Superior temporal gyrus (tissue), 1 donor: ENCODE measurements around the gene PIGT.

Source experiments
- DNase-seq: peaks from one replicate; pipeline ENCODE4 v3.0.0-alpha.2; 2016; ENCODE audit errors: extremely low spot score

Gene PIGT

DNA sequence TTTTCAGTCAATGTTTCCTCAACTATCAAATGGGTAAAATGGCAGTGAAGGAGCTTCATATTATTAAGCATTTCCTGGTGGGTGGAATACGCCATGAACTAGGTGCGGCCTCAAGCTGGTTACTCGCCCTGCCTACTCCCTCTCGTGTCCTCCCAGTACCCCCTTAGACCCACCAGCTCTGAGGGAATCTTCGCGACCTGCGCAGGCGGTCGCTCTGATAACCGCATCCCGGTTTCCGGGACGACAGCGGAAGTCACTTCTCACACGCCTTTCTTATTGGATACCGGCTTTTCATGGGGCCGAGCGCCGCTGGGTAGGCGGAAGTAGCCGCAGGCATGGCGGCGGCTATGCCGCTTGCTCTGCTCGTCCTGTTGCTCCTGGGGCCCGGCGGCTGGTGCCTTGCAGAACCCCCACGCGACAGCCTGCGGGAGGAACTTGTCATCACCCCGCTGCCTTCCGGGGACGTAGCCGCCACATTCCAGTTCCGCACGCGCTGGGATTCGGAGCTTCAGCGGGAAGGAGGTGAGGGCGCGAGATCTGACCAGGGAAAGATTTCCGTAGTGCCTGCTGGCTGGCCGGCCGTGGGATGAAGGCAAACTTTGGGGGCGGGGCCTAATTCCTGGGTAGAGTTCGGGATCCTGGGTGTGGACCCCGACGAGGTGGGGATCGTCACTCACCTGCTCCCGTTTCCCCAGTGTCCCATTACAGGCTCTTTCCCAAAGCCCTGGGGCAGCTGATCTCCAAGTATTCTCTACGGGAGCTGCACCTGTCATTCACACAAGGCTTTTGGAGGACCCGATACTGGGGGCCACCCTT, at the start of gene PIGT:
PIGT (plus strand) TSS at position 320 of the 816 bp plus-strand sequence; CDS start at position 336, 16 bp downstream.
- DNase-seq = peak; percentile 97

GRCh38 chr20:45366192-45366591, 49.7 kb upstream of the PIGT start:
- no peak for DNase-seq

- DNase-seq = no peak
Observed at GRCh38 chr20:45366631-45367030, 49.3 kb upstream of the PIGT start.

DNA sequence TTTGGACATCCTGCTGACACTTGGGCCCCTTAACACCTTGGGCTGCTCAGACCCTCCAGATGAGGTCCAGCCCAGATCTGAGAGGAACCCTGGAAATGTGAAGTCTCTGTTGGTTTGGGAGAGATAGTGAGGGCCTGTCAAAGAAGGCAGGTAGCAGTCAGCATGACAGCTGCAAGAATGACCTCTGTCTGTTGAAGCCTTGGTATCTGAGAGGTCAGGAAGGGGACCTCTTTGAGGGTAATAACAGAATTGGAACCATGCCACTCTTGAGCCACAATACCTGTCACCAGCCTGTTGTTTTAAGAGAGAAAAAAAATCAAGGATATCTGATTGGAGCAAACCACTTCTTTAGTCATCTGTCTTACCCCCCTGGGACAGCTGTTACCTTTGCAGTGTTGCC, 48.8 kb upstream of the PIGT start:
- no peak for DNase-seq

DNA sequence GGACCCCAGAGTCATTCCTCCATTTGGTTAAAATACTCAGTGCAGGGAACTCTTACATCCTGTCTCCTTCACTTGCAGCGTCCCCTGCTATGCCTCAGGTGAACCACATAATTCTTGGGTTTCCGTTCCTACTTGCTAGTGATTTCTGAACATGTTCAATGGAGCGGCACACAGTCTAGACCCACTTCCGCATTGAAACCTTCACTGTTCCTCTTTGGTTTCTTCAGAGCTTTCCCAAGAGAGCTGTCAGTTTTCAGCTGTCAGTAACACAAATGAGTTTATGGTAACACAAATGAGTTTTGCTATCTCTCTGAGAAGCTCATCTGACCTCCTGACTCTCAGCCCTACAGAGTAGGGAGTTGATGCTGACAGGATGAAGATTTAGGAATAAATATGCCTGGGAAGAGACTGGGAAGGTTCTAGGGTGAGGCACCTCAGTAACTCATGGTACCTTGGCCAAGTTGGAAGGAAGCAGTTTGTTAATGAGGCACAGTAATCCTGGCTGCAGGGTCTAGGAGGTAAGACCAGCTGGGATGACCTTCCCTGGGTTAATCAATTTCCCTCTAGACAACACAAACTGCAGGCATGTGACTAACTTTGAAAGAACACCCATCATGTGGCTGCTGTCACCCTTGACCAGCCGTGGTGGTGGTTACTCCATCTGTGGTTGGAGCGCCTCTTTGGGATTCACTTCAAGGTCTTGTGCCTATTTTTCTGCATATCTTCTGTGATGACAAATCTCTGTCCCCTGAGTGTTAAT, 47.5 kb upstream of the PIGT start:
- no peak for DNase-seq

GRCh38 chr20:45370571-45371160, 45.3 kb upstream of the PIGT start:
- no peak for DNase-seq

DNA sequence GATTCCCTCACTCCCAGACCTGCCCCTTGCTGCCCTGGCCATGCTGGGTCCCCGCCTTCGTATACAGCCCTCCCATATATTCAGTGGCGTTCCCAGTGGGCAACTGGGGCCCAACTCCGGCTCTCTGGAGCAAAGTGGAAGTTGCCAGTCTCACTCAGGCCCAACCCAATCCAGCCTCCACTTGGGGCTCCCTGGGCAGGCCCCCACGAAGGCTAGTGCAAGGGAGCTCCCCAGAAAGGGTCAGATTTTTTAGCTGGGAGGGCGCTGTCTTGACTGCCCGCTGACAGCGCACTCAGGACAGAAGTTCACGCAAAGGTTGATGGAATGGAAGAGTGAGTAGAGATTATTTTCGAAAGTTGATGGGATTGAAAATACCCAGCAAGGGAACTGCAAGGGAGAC, 43.7 kb upstream of the PIGT start:
- no peak for DNase-seq

GRCh38 chr20:45372646-45373352, 43.1 kb upstream of the PIGT start:
- DNase-seq = no peak

DNA sequence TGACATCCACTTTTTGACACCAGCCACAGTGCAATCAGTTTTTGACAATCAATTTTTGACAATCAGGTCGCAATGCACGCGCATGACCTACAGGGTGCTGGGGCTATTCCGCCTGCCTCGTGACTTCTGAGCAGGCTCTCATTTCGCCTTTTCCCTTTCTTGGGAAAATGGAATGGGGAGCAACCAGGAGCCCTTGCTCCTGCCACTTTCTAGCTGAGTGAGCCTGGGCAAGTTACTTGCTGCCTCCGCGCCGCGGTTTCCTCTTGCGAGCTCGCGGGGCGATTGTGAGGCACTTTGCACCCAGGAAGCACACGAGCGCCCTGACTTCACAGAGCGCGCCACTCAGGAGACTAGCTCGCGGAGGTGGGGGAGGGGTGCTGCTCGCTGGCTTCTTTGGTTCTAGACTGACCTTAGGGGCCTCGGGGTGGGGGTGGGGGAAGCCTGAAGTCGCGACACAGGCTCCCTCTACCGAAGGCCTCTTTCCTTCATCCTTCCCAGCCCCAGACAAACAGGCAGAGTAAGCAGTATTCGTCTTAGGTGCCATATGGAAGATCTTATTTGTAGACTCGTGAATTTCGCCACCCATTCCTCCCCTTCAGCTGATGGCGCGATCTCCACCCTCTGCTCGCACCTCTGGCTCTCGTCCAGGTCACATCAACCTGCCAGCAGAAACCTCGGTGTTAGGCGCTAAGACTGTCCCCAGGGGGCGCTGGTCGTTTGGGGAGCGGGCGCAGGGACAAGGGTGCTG, 42.4 kb upstream of the PIGT start:
- DNase-seq = peak; percentile 93

DNA sequence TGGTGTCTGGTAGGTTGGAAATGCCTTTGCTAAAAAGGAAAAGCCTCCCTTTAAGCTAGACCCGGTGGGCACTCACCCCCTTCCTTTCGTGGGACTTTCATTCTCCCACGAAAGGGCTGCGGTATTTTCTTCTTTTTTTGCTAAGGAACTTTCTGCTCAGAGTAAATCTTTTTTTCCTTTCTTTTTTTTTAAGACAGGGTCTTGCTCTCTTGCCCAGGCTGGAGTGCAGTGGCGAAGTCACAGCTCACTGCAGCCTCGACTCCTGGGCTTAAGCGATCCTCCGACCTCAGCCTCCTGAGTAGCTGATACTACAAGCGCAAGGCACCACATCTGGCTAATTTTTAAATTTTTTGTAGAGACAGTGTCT, 41.9 kb upstream of the PIGT start:
- DNase-seq = no peak

GRCh38 chr20:45374966-45375365, 41.0 kb upstream of the PIGT start:
- DNase-seq = no peak

DNA sequence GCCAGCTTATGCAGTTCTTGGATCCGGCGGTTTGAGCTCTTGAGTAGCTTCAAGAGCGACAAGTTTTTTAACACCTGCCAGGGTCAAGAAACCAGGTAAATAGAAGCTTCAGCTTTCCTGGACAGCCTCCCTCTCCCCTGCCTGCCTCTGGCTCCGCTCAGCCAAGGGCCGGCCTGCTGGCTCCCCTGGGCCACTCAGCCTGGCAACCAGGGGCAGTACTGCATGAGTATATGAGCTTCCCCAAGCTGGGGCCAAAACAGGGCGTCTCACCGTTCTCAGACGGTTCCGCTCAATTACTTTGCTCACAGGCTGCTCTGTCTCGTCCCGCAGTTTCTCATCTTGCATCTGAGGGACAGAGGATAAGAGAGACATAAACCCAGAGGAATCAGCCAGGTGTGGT, 38.7 kb upstream of the PIGT start:
- DNase-seq = no peak

DNA sequence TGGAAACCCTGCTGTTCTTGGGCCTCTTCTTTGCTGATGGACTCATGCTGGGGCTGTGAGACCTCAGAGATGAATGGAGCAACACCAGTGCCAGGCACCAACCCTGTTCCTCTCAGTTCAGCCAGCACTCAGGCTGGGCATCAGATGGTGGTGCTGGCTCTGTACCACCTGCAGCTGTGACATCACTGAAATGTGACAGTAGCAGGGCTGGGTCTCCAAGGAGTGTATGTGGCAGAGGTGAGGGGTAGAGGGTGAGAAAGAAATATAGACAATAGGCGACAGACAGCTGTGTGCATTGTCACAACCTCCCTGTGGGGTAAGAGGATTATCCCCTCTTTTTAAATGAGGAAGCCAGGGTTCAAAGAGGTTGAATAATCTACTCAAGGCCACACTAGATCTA, 37.8 kb upstream of the PIGT start, which contains the start of gene TP53TG5:
TP53TG5 (minus strand) TSS at position 135 of the 400 bp plus-strand sequence; CDS start at position 46, 89 bp downstream.
- DNase-seq = peak; percentile 81

DNA sequence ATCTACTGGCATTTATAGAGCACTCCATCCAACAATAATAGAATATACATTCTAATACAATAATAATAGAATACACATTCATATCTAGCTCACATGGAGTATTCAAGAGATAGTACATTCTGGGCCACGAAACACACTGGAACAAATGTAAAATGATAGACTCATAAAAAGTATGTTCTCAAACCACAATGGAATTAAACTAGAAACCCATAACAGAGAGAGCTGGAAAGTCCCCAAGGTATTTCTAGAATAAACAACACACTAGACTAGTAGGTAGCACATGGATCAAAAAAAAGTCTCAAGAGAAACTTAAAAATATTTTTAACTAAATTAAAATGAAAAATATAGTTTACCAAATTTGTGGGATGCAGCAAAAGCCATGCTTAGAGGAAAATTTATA, 28.7 kb upstream of the PIGT start:
- DNase-seq = no peak

GRCh38 chr20:45390931-45391330, 25.0 kb upstream of the PIGT start:
- DNase-seq = no peak

- DNase-seq = no peak
Observed at GRCh38 chr20:45391559-45391958, 24.4 kb upstream of the PIGT start.

DNA sequence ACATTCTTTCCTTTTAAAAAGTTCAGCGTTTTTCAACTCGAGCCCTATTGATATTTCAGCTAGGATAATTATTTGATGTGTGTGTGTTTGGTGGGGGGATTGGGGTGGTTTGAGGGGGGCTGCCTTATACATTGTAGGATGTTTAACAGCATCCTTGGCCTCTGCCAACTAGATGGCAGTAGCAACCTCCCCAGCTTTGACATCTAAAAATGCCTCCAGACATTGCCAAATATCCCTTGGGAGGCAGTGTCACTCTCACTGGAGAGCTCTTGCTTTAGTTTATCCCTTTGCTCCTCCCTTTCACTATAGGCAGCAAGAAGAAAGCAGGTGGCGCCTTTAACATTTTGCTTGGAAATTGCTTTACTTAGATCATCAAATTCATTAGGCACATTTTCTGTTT, 23.2 kb upstream of the PIGT start:
- DNase-seq = peak; percentile 80

- DNase-seq = no peak
Observed at GRCh38 chr20:45394221-45395113, 21.5 kb upstream of the PIGT start.

GRCh38 chr20:45395114-45395415, 20.9 kb upstream of the PIGT start:
- DNase-seq = no peak

DNA sequence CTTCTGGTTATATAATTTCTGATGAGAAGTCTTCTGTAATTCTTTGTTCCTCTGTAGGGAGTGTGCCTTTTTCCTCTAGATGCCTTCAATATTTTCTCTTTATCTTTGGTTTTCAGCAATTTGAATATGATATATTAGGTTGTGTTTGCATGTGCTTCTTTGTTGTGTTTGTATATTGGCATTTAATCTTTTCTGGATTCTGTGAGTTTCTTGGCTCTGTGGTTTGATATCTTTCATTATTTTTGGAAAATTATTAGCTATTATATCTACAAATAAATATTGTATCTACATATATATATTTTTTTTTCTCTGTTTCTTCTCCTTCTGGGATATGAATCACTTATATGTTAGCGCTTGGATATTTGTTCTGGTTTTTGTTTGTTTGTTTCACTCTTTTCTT, 16.9 kb upstream of the PIGT start:
- no peak for DNase-seq
